OCI-LY1 (cell line): ENCODE measurements around the gene PRDM13.

Source experiments
- CTCF ChIP-seq: fragments of 200-600 bp; sonication (generic), shearing (Covaris generic); IDR thresholded peaks from 2 replicates; pipeline ENCODE4 v1.5.1; 2017; ENCODE audit warnings: mild to moderate bottlenecking, antibody characterized with exemption, low read length, moderate library complexity, mixed read lengths
- EZH2 ChIP-seq: fragments of 200-600 bp; sonication (generic), shearing (Covaris generic); IDR thresholded peaks from 2 replicates; pipeline ENCODE4 v1.8.0; 2017; ENCODE audit warnings: borderline replicate concordance, mixed run types, mild to moderate bottlenecking, antibody characterized with exemption, low read length, moderate library complexity, mixed read lengths

- TF ChIP-seq CTCF (no peak), EZH2 (no peak)
Observed at GRCh38 chr6:99603421-99604165, 3.0 kb upstream of the PRDM13 start.
